HG02970 (cell line): ENCODE data around the gene AMZ1.
A peak's percentile ranks its signal among the peaks of the same experiment; 100 is the strongest.
"Not testable (repeated sequence)": the region's sequence is repeated elsewhere in the genome, so short reads cannot be mapped to it uniquely, and the experiment has no call there.

ENCODE experiments used
- ATAC-seq: cut with Tn5 transposase; IDR thresholded peaks from one replicate; pipeline ENCODE4 v1.9.1; 2021; ENCODE audit warnings: mild to moderate bottlenecking, moderate library complexity, moderate number of reproducible peaks; ENCODE audit not compliant: unreplicated experiment, low FRiP score

The AMZ1 gene

GRCh38 chr7:2737771-2738540 lies 50.0 kb downstream of the AMZ1 start:
- ATAC-seq: no peak

- ATAC-seq: no peak
Measured at GRCh38 chr7:2738766-2739549, 51.0 kb downstream of the AMZ1 start.

GRCh38 chr7:2743523-2744185 lies 55.7 kb downstream of the AMZ1 start:
- not testable (repeated sequence) for ATAC-seq

- not testable (repeated sequence) for ATAC-seq
Measured at GRCh38 chr7:2748684-2749083, 60.7 kb downstream of the AMZ1 start.

- ATAC-seq: no peak
Measured at GRCh38 chr7:2750004-2750407, 62.0 kb downstream of the AMZ1 start.

GRCh38 chr7:2751086-2751485 lies 63.1 kb downstream of the AMZ1 start:
- ATAC-seq: no peak

- ATAC-seq: no peak
Measured at GRCh38 chr7:2753148-2753547, 65.1 kb downstream of the AMZ1 start.

GRCh38 chr7:2754086-2754485 lies 66.1 kb downstream of the AMZ1 start:
- ATAC-seq: no peak

GRCh38 chr7:2754912-2755311 lies 66.9 kb downstream of the AMZ1 start:
- no peak for ATAC-seq

GRCh38 chr7:2755531-2755930 lies 67.5 kb downstream of the AMZ1 start:
- no peak for ATAC-seq

- no peak for ATAC-seq
Measured at GRCh38 chr7:2757361-2757903, 69.4 kb downstream of the AMZ1 start.

- peak; percentile 62 for ATAC-seq
Measured at GRCh38 chr7:2757904-2758672, 70.1 kb downstream of the AMZ1 start.

GRCh38 chr7:2758673-2759616 lies 70.9 kb downstream of the AMZ1 start:
- no peak for ATAC-seq

GRCh38 chr7:2759736-2760097 lies 71.7 kb downstream of the AMZ1 start:
- ATAC-seq: no peak

- ATAC-seq: no peak
Measured at GRCh38 chr7:2760098-2760889, 72.3 kb downstream of the AMZ1 start.

GRCh38 chr7:2761131-2761624 lies 73.2 kb downstream of the AMZ1 start:
- ATAC-seq: no peak

GRCh38 chr7:2761801-2762497 lies 73.9 kb downstream of the AMZ1 start:
- ATAC-seq: no peak

- no peak for ATAC-seq
Measured at GRCh38 chr7:2763597-2763996, 75.6 kb downstream of the AMZ1 start.
